GM12878 (cell line): Measurements from ENCODE around the gene CLK4. TPM values are rescaled to one million over a fixed set of nuclear protein-coding genes. Genes with fewer than 3 reads are reported as not detected.

Experiments
- ATAC-seq: fragments of 200-7000 bp; cut with Tn5 transposase; 3 replicates; pipeline ENCODE4 v1.9.1; 2020; ENCODE audit warnings: mild to moderate bottlenecking, moderate library complexity
- BruUV-seq: library from RNA; stranded (reverse); fragments of 400-500 nt; replicated peaks from 2 replicates; lab custom pipeline; 2021; lab: Mats Ljungman, UMichigan
- CTCF ChIA-PET: fragments of 300-600 bp; sonication (Branson Sonifier 250); formaldehyde crosslinking; extraction: SDS; loops from one replicate; lab custom pipeline; 2021; ENCODE audit warnings: inconsistent platforms; lab: Yijun Ruan, JAX
- POLR2A ChIA-PET: fragments of 350-600 bp; formaldehyde crosslinking; extraction: SDS; loops from one replicate; lab custom pipeline; 2021; ENCODE audit warnings: inconsistent platforms; lab: Charles Lee
- RAD21 ChIA-PET: fragments of 300-600 bp; sonication (Branson Sonifier 250); formaldehyde crosslinking; loops from one replicate; lab custom pipeline; 2023; ENCODE audit warnings: antibody characterized with exemption; ENCODE audit not compliant: unreplicated experiment; lab: Charles Lee
- SMC1A ChIA-PET: fragments of 300-600 bp; sonication (Branson Sonifier 250); formaldehyde crosslinking; loops from one replicate; lab custom pipeline; 2023; ENCODE audit not compliant: unreplicated experiment, uncharacterized antibody; lab: Charles Lee
- DNase-seq: peaks from one replicate; pipeline ENCODE4 v3.0.0-alpha.2; 2011; ENCODE audit warnings: low read depth, low spot score
- FAIRE-seq: peaks from 3 replicates; lab custom pipeline; 2011; peaks lifted over from hg19 to GRCh38; lab: Jason Lieb, UNC
- H2AFZ ChIP-seq: 2 replicates; pipeline ENCODE4 v1.6.0; 2011; ENCODE audit warnings: low read depth, low read length, control low read depth; ENCODE audit not compliant: control insufficient read depth
- H3K27ac ChIP-seq: 2 replicates; pipeline ENCODE4 v1.5.1; 2011; ENCODE audit warnings: control low read depth; ENCODE audit not compliant: control insufficient read depth, insufficient read depth
- H3K27me3 ChIP-seq, 2 experiments: replicated peaks in 1 of 2; 2 replicates each; pipeline versions ENCODE4 v1.6.0 to v1.6.1; 2011; ENCODE audit warnings: low read length in 1 of 2; ENCODE audit not compliant: control insufficient read depth in 2 of 2, insufficient read depth in 2 of 2
- H3K36me3 ChIP-seq, 2 experiments: 2 replicates each; pipeline ENCODE4 v1.5.1; 2011; ENCODE audit warnings: low read length in 1 of 2; ENCODE audit not compliant: control insufficient read depth in 2 of 2, insufficient read depth in 2 of 2
- H3K4me1 ChIP-seq: 2 replicates; pipeline ENCODE4 v1.6.1; 2011; ENCODE audit warnings: mild to moderate bottlenecking, low read length, moderate library complexity, mixed read lengths; ENCODE audit not compliant: control insufficient read depth, insufficient read depth
- H3K4me2 ChIP-seq: 2 replicates; pipeline ENCODE4 v1.6.0; 2011; ENCODE audit warnings: control low read depth; ENCODE audit not compliant: control insufficient read depth, insufficient read depth
- H3K4me3 ChIP-seq: fragments of 200-600 bp; sonication (generic); 2 replicates; pipeline ENCODE4 v1.5.1; 2016
- H3K79me2 ChIP-seq: 2 replicates; pipeline ENCODE4 v1.6.0; 2011; ENCODE audit warnings: low read length; ENCODE audit not compliant: control insufficient read depth, insufficient read depth
- H3K9ac ChIP-seq: 2 replicates; pipeline ENCODE4 v1.8.0; 2011; ENCODE audit warnings: low read length, control low read depth, mixed read lengths; ENCODE audit not compliant: control insufficient read depth, insufficient read depth
- H3K9me3 ChIP-seq: replicated peaks from 3 replicates; pipeline ENCODE4 v1.5.1; 2011; ENCODE audit warnings: mild to moderate bottlenecking, low read length; ENCODE audit not compliant: control insufficient read depth, insufficient read depth
- H4K20me1 ChIP-seq: 2 replicates; pipeline ENCODE4 v1.6.0; 2011; ENCODE audit not compliant: control insufficient read depth, insufficient read depth
- HCFC1 ChIP-seq: fragments of 150-350 bp; IDR thresholded peaks from 2 replicates; pipeline ENCODE4 v1.6.1; 2014; ENCODE audit warnings: low read length
- JUND ChIP-seq: IDR thresholded peaks from 2 replicates; pipeline ENCODE4 v1.6.1; 2012; ENCODE audit warnings: low read depth, mild to moderate bottlenecking, low read length, improper control_type of control experiment, moderate library complexity
- NFYB ChIP-seq: IDR thresholded peaks from 2 replicates; pipeline ENCODE4 v1.6.1; 2011; ENCODE audit warnings: low read depth, mild to moderate bottlenecking, low read length, improper control_type of control experiment, moderate library complexity; ENCODE audit not compliant: insufficient read depth
- RELA ChIP-seq: fragments of 450-650 bp; IDR thresholded peaks from 2 replicates; pipeline ENCODE4 v1.8.0; 2014; ENCODE audit warnings: borderline replicate concordance; ENCODE audit not compliant: partially characterized antibody
- RELB ChIP-seq: fragments of 450-650 bp; IDR thresholded peaks from 2 replicates; pipeline ENCODE4 v1.6.1; 2017; ENCODE audit warnings: low read depth, mild to moderate bottlenecking, moderate library complexity
- SMAD1 ChIP-seq: fragments of 450-650 bp; IDR thresholded peaks from 2 replicates; pipeline ENCODE4 v1.6.1; 2018; ENCODE audit warnings: mild to moderate bottlenecking, low read depth; ENCODE audit not compliant: partially characterized antibody
- SMC3 ChIP-seq: IDR thresholded peaks from 2 replicates; pipeline ENCODE4 v1.6.1; 2011; ENCODE audit warnings: low read length, improper control_type of control experiment, borderline replicate concordance
- SUPT20H ChIP-seq: IDR thresholded peaks from 2 replicates; pipeline ENCODE4 v1.6.1; 2011; ENCODE audit warnings: low read depth, mild to moderate bottlenecking, low read length, moderate library complexity, borderline replicate concordance; ENCODE audit not compliant: control insufficient read depth
- ZBTB33 ChIP-seq: fragments of 450-650 bp; IDR thresholded peaks from 2 replicates; pipeline ENCODE4 v1.6.1; 2017; ENCODE audit warnings: mild to moderate bottlenecking
- ZNF207 ChIP-seq: fragments of 450-650 bp; IDR thresholded peaks from 2 replicates; pipeline ENCODE4 v1.6.1; 2014; ENCODE audit warnings: antibody characterized with exemption, mild to moderate bottlenecking, borderline replicate concordance
- WGBS: methylation state at CpG from one replicate; pipeline ENCODE4 v1.1.6; 2016; ENCODE audit warnings: low lambda C conversion rate; ENCODE audit not compliant: insufficient replicate concordance, insufficient coverage; ENCODE audit errors: missing lambda C conversion rate; 5-methylcytosine and 5-hydroxymethylcytosine counted together
- in situ Hi-C: fragments of 300-500 bp; cut with MboI; formaldehyde crosslinking; loops from 9 replicates; pipeline ENCODE4 v1.14.3; 2018; ENCODE audit warnings: mixed read lengths
- intact Hi-C: fragments of 100-400 bp; cut with micrococcal nuclease; formaldehyde crosslinking; loops from one replicate; pipeline ENCODE4 v1.14.2; 2022; ENCODE audit not compliant: unreplicated experiment
- polyA plus RNA-seq, 11 experiments: library from polyadenylated mRNA; depleted of rRNA in 4 of 11; unstranded in 6 of 11; stranded (reverse) in 5 of 11; fragments of >200 nt; fragmentation: Nextera tagmentation in 4 of 11; fragmentation: Illumina TruSeq in 1 of 11; extraction: Ambion mirVana in 4 of 11; extraction: Trizol in 1 of 11; gene quantifications; 1 replicate in 1 of 11; 2 replicates in 10 of 11; pipeline versions ENCODE4 v1.2.1 to v1.2.3, GENCODE V29; 2011 to 2016; ENCODE audit warnings: inconsistent platforms in 2 of 11, missing spikeins in 2 of 11, low read depth in 1 of 11
- total RNA-seq, 4 experiments: library from RNA; depleted of rRNA in 3 of 4; stranded (reverse); fragments of >200 nt in 3 of 4; fragmentation: Illumina TruSeq in 1 of 4; extraction: Trizol in 1 of 4; gene quantifications; 2 replicates each; pipeline versions ENCODE4 v1.2.1 to v1.2.3, GENCODE V29; 2013 to 2021

CLK4 gene
- total and polyA plus RNA-seq, 10 of the 15 experiments (the other 5 are each of a cell fraction or from before 2014, with no cell fraction given) = 13.6 to 47.9 (median 19.1) TPM

- Histone ChIP-seq H3K9ac (no peak overlapping the region), H3K27me3 (no peaks in the 10 kb centered on the region), H3K79me2 (peaks cover 14% of the 10 kb centered on the region), H3K4me3 (no peak overlapping the region), H3K27ac (no peak overlapping the region), H4K20me1 (no peaks in the 10 kb centered on the region), H2AFZ (no peak overlapping the region), H3K9me3 (no peaks in the 10 kb centered on the region; the same call in 2 of the 3 replicates), H3K4me2 (no peak overlapping the region), H3K4me1 (no peaks in the 10 kb centered on the region), H3K36me3 (no peaks in the 10 kb centered on the region)
- ChIA-PET SMC1A (interaction anchor here (0.8 to 2.1 kb wide), 3 partner anchors 10 to 87 kb away, joined by 3 to 5 read pairs (median 4); no protein-coding TSS in a partner anchor), POLR2A (interaction anchor here (0.7 kb wide), 1 partner anchor 96 kb away, joined by 4 read pairs; no protein-coding TSS in a partner anchor), CTCF (no interaction called here), RAD21 (interaction anchor here (0.9 kb wide), 1 partner anchor 100 kb away, joined by 3 read pairs; the partner anchor contains the start of gene ZNF354A)
- intact Hi-C loops (no loop called here), in situ Hi-C loops (no loop called here)
- no peak for TF ChIP-seq SUPT20H
- TF ChIP-seq ZNF207 = no peak
- TF ChIP-seq HCFC1 = no peak
- TF ChIP-seq RELA = no peak
- no peak for TF ChIP-seq ZBTB33
- TF ChIP-seq SMC3 = no peak
- no peak for TF ChIP-seq RELB
- no peak for TF ChIP-seq NFYB
- TF ChIP-seq JUND = no peak
- no peak for TF ChIP-seq SMAD1
- 58% methylated on average over 4 of the region's 4 CpGs for WGBS
- DNase-seq = no peak
- ATAC-seq = no peak
- no peak for FAIRE-seq
- no TSS peak for BruUV-seq
These were observed 3.7 kb upstream of the CLK4 start for GRCh38 chr5:178630475-178630930.
